ENCODE results near the gene GET3.

The GET3 gene

GRCh38 chr19:12779162-12779993 is 42.1 kb downstream of the GET3 start:
- no peak for DNase-seq (ENCODE audit: low read depth)

GRCh38 chr19:12782174-12782423 is 44.8 kb downstream of the GET3 start:
- no peak for DNase-seq (ENCODE audit: low read depth)

GRCh38 chr19:12782424-12783290 is 45.4 kb downstream of the GET3 start:
- DNase-seq (ENCODE audit: low read depth), result peak; percentile 89

GRCh38 chr19:12783291-12783848 is 46.1 kb downstream of the GET3 start:
- no peak for DNase-seq (ENCODE audit: low read depth)

- DNase-seq (ENCODE audit: low read depth), result no peak
These were observed 46.6 kb downstream of the GET3 start for GRCh38 chr19:12783849-12784393.

- DNase-seq (ENCODE audit: low read depth), result no peak
These were observed 47.1 kb downstream of the GET3 start for GRCh38 chr19:12784394-12784870.

- no peak for DNase-seq (ENCODE audit: low read depth)
These were observed 47.7 kb downstream of the GET3 start for GRCh38 chr19:12784871-12785430.

- DNase-seq (ENCODE audit: low read depth), result no peak
These were observed 48.2 kb downstream of the GET3 start for GRCh38 chr19:12785431-12786031.

GRCh38 chr19:12786141-12786870 is 49.0 kb downstream of the GET3 start:
- DNase-seq (ENCODE audit: low read depth), result no peak

- no peak for DNase-seq (ENCODE audit: low read depth)
These were observed 49.7 kb downstream of the GET3 start for GRCh38 chr19:12786952-12787351.

GRCh38 chr19:12787458-12787857 is 50.2 kb downstream of the GET3 start:
- no peak for DNase-seq (ENCODE audit: low read depth)

GRCh38 chr19:12788042-12788681 is 50.9 kb downstream of the GET3 start:
- no peak for DNase-seq (ENCODE audit: low read depth)

- DNase-seq (ENCODE audit: low read depth), result no peak
These were observed 51.4 kb downstream of the GET3 start for GRCh38 chr19:12788682-12789097.

GRCh38 chr19:12789098-12789903 is 52.0 kb downstream of the GET3 start:
- DNase-seq (ENCODE audit: low read depth), result no peak

- peak; percentile 82 for DNase-seq (ENCODE audit: low read depth)
These were observed 52.8 kb downstream of the GET3 start for GRCh38 chr19:12789904-12790619.

- DNase-seq (ENCODE audit: low read depth), result no peak
These were observed 53.5 kb downstream of the GET3 start for GRCh38 chr19:12790628-12791344.

GRCh38 chr19:12791345-12792050 is 54.2 kb downstream of the GET3 start, which contains the start of gene JUNB:
JUNB (plus strand) TSS chr19:12791486; CDS start chr19:12791772, 286 bp downstream.
- DNase-seq (ENCODE audit: low read depth), result peak; percentile 95

Data from activated T-cell treated with anti-CD3 and anti-CD28 coated beads for 1 hour (primary cell).